GM19035 (cell line): Measurements from ENCODE around the gene NR1D1.

Experiments used
- ATAC-seq: cut with Tn5 transposase; IDR thresholded peaks from one replicate; pipeline ENCODE4 v1.9.1; 2021; ENCODE audit not compliant: unreplicated experiment

NR1D1 gene

DNA sequence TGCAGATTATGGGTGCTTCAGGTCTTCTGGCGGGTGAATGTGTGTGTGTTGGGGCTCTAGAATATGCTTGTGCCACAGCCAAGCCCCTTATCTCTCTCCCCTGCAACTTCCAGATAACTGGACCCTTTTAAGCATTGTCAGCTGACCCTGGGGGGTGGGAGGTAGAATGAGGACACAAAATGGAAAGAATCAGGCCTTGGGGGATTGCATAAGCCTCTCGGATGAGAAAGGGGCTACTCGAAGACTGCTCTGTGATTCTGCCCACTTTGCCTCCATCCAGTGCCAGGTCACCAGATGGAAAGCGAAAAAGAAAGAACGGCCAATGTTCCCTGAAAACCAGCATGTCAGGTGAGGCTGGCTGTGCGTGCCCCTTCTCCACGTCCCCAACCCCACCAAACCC lies 23.8 kb downstream of the NR1D1 start:
- no peak for ATAC-seq

DNA sequence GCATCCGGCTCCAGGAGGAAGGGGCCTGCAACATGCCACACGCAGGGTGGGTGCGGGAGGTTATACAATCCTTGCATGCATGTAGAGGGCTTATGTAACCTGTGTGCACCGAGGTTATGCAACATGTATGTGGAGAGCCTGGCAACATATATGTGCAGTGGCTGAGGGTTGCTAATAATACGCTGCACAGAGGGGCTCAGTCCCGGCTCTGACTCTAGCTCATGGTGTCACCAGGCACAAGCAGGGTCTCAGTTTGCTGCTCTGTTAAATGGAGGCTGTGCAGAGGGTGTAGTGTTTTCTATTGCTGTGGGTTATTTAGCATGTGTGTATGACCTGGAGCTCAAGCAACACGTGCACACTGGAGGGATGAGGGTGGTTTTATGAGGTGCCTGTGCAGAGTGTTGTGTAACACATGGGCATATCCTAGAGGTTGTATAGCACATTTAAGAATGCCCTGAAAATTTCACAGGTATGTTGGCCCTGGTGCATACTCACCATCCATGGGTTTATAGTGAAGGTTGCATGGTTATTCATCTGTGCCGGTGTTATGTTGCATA lies 24.4 kb downstream of the NR1D1 start:
- no peak for ATAC-seq

DNA sequence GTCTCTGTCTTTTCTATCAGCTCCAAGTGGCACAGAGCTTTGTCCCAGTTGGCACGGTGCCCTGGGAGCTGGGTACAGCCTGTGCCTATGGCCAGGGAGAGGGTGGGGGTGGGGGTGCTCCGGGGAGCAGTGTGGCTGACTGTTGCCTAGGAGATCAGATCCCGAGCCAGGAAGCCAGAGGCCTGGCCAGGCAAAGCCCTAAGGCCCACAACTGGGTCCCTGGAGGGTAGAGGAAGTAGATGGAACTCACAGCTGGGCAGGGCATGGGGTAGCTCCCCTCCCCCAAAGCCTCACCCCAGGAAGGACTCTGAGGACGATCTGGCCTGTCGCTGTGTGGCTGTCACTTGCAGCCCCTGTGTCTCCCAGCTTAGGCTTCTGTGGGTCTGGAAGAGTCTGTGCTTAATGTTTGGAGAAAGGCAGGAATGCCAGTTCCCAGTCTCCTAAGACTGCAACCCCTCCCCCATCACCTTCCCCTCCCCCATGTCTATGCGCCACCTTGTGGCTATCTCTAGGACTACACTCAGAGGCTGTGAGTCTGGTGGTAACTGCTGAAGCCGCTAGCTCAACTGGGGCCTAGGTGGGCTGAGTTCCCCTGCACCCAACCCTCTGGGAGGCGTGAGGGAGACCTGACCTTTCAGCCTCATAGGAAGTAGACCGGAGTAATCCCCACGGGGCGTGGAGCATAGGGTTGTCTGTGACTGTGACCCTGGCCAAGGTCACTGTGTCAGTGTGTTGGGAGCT lies 25.0 kb downstream of the NR1D1 start:
- no peak for ATAC-seq

DNA sequence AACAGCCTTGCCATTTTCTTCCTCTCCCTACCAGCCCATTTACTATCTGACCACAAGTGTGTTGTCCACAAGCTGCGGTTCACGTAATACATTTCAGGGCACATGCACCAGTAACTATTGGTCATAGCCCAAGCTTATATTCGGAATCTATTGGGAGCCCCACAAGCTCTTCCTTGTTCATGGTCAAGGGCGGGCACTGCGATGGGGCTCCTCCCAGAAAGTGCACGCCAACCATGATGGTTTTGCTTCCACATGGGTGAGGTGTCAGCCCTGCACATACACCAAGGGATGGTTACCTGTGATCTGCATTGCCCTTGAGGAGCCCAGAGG lies 25.6 kb downstream of the NR1D1 start:
- no peak for ATAC-seq

DNA sequence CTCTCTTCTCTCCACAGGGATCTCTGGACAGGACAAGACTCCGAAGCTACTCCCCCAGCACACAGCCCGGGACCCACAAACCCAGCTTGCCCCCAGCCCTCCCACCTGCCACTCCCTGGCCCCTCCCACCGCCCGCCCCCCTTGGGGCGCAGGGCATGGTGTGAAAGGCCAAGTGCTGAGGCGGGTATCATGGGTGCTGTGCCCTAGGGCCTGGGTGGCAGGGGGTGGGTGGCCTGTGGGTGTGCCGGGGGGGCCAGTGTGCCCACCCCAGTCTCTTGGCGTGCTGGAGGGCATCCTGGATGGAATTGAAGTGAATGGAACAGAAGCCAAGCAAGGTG lies 26.2 kb downstream of the NR1D1 start:
- no peak for ATAC-seq

DNA sequence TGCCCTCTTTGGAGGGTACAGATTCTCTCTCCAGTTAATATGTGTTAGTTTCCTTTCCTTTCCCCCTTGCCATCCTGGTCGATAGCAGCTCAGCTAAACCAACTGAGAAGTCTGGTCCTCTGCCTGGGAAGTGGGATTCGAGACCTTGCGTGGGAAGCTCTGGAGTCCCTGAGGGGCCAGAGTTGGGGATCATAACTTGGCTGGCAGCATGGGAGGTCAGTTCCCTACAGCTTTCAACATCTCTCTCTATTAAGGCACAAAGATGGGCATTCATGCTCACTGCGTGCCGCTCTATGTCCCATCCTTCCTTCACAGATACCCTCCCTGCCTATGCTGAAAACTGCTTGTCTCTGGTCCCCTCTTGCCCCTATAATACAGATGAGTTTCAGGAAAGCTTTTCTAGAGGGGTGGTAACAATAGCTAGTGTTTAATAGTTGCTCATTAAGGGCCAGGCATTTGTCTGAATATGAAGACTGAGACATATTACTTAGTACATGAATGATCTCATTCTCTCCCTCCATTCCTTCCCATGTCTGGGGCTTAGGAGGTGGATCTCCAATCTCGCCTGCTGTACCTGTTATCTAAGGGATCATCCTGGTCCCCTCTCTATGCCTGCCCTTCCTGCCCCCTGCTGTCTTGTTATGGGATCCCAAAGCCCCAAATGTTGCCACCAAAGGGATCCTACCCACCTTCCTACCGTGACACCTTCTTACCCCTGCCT lies 26.8 kb downstream of the NR1D1 start:
- ATAC-seq = no peak

DNA sequence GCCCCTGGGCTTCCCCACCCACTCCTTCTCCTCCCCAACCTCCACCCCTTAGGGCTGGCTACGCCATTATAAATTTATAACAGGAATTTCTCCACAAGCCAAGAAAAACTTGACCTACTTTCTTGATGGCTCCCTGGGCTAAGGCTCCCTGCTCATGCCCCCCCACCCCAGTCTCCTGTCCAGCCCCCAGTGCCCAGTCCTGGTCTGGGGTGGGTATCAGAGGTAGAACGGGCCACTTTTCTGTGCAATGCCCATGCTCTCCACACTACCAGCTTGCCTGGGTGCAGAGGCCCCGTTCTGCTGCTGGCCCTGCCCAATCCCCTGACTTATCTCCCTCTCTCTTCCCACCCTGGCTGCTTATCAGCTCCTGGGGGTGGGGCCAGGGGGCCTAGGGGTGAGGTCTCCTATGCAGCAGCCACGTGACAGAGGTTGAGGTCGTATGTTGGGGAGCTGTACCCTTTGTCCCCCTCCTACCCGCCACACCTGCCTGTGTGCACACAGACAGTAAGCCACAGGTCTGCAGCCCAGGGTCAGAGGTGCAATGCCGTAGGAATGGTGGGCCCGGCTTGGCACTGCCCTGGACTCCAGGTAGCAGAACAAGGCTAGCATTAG lies 27.5 kb downstream of the NR1D1 start:
- no peak for ATAC-seq

DNA sequence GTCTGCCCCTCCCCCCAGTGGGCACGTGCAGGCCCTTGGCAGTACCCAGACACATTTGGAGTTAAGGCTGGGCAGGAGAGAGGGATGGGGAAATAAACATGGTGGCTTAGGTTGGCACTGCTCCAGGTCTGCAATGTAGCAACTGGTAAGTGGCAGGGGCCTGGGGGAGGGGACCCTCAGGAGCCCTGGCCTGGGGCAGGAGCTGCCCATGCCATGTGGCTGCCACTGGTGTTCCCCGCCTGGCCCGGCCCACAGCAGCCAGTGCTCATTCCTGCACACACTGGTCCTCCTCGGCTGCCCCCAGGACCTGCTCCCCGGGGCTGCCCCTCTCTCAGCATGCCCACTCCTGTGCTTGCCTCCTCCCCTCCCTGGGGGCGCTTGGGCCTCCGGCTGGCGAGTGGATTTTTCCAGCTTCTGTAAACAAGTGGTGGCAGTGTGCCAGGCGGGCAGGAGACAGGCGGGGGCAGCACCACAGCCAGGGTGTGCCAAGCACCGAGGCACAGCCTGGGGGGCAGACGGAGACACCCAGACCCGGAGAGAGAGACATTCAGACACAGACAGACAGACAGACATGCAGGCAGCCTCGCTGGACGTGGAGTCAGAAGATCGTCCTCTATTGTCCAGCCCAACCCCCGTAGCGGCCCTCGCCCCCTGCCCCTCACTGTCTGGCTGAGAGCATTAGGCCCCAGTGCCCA lies 28.2 kb downstream of the NR1D1 start:
- ATAC-seq = no peak

DNA sequence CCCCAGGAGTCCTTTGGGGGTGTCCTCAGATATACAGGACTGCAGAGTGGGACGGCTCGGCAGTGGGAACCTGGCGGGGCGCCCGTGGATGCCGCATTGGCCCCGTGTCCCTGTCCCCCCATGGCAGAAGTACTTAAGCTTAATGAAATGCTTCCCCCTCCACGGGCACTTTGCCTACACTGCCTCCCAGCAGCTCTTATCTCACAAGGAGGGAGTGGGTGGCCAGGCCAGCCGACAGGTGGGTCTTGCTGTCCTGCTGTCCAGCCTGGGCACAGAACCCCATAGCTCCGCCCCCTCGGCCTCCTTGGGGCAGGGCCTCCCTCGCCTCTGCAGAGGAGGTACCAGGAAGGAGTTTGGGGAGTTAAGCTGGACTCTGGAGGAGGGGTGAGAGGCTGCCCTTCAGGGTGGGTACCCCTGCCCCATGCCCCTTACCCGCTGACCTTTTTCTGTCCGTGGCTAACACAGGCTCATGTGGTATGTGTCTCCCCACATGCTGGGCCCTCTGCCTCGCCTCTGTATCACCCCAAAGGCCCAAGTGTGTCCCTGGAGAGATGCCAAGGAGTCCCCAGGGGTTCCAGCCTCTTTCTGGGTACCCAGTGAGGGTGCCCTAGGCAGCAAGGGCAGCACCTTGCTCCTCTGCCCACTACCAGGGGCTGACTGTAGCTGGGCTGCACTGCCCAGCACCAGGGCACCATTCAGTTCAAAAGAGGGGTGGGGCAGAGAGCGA lies 28.9 kb downstream of the NR1D1 start:
- no peak for ATAC-seq

DNA sequence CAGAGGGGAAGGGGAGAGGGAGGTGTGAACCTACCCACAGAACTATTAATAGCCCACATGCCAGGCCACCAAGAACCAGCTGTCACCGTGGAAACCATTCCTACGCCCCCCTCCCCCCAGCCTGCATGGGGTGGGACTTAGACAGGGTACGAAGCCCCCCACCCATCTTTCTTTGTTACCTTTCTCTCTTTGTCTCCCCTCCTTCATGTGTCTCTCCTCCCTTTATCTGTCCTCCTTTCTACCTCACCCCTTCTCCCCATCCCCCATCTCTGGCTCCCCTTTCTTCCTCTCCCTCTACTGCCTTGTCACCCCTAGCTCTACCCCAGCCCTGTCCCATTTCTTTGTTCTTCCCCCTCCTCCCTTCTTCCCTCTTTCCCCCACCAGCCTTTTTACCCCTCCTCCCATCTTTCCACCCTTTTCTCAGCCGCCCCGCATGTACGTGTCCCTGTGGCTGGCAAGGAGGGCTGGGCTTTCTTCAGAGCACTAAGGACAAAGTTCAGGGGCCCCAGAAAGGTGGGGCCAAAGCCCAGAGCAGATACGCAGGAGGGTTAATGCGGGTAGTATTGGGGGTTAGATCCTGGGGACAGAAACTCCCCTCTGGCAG lies 29.6 kb downstream of the NR1D1 start:
- no peak for ATAC-seq

DNA sequence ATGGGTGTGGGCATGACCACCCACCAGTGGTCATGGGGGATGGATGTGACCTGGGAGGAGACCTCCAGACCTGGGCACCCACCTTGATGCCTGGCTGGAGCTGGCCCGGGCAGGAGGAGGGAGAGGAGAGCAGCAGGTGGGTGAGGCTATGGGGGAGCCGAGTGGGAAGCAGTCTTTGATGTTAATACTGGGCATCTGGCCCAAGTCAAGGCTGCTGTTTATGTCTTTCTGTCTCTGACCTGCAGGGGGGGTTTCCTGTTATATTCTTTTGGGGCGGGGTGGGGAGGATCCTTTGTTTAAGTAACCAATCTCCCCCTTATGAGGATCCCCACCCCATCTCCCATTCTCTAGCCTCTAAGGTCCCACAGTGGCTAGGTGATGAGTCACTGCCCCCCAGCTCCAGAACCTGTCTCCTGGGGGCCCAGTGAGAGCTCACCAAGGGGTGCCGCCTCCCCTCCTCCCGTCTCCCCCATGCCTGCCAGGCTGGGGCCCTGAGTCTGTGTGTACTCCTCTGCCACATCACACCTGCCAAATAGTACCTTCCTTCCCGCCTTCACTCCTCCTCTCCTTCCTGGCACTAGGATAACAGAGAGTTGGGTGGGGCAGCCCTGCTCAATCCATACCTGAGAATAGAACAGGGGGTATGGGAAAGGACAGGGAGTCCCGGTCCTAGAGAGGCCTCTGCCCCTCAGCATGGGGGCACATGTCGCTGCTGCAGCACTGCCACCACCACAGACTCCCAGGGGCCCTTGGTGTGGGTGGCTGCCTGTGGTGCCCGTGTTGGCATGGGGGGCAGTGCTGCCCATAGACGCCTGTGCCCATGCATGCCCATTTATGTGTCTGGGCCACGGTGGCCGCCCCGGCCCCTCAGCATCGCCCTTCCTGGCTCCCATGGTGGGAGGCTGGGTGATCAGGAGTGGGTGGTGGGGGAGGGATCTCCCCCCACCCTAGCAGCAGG lies 30.4 kb downstream of the NR1D1 start:
- no peak for ATAC-seq

DNA sequence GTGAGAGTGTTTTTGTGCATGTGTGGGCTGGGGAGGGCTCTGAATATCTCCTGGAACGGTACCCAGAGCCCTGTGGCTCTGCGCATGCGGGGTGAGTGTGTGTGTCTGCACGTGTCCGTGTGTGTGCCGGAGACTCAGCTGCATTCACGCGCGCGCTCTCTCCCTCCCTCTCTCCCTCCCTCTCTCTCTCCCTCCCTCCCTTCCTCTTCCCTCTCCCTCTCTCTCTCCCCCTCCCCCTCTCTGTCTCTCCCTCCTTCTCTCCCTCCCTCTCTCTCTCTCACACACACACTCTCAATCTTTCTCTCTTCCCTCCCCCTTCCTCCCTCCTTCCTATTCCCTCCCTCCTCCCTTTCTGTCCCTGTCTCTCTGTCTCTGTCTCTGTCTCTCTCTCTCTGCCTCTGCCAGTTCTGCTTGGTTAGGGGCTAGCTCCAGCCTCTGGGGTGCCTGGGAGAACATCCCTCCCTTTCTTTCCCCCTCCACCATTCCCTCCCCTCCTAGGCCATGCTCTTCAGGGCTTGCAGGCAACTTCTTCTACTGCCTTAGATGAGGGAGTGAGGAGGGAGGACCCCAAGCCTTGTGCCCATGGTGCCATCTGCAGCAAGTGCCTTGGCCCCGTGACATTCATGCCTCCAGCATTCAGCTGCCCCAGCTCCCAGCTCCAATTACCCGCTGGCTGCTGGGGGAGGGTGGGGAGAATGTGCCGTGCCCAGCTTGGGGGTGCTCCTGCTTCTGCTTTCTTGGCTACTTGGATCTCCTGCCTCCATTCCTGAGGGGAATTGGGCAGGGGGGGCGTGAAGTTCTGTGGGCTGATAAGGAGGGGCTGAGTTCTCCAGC lies 31.3 kb downstream of the NR1D1 start:
- ATAC-seq = no peak

DNA sequence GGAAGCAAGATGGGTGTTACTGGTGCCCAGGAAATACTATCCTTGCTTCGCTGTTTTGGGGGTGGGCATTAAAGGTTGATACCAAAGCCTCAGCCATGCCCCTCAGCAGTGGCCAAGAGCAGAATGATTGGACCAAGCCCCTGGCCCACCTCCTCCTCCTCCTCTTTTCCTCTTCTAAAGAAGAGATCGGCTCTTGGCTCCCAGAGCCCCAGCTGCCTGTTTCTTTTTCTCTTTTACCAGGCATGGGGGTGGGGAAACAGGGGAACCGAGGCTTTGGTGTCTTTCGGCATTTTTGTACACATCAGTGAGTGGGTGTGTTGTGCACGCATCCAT lies 31.8 kb downstream of the NR1D1 start:
- no peak for ATAC-seq

DNA sequence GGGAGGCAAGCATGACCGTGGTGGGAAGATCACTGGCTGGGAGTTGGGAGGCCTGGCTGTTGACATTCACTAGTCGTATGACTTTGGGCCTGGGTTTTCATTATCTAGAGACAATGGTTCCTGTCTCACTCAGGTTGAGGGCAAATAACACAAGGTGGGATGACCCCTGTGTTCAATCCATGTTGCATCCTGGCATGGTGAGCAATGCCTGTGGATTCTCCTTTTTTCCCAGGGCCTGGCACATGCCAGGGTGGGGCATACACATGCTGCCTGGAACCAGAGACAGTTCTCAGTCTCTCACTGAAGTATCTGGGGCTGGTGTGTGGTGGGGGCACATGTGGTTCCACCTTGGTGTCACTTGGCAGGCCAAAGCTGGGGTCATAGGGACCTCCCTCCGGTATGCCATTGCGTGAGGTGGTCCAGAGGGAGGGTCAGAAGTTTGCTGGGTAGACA lies 32.2 kb downstream of the NR1D1 start:
- no peak for ATAC-seq

DNA sequence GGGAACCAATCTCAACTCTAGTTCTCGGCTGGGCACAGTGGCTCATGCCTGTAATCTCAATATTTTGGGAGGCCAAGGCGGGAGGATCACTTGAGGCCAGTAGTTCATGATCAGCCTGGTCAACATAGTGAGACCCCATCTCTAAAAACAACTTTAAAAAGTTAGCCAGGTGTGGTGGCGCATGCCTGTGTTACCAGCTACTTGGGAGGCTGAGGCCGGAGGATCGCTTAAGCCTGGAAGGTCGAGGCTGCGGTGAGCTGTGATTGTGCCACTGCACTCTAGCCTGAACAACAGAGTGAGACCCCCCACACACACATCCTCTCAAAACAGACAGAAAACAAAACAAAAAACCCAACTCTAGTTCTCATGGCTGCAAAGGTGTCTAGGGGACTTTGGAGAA lies 32.7 kb downstream of the NR1D1 start:
- no peak for ATAC-seq

DNA sequence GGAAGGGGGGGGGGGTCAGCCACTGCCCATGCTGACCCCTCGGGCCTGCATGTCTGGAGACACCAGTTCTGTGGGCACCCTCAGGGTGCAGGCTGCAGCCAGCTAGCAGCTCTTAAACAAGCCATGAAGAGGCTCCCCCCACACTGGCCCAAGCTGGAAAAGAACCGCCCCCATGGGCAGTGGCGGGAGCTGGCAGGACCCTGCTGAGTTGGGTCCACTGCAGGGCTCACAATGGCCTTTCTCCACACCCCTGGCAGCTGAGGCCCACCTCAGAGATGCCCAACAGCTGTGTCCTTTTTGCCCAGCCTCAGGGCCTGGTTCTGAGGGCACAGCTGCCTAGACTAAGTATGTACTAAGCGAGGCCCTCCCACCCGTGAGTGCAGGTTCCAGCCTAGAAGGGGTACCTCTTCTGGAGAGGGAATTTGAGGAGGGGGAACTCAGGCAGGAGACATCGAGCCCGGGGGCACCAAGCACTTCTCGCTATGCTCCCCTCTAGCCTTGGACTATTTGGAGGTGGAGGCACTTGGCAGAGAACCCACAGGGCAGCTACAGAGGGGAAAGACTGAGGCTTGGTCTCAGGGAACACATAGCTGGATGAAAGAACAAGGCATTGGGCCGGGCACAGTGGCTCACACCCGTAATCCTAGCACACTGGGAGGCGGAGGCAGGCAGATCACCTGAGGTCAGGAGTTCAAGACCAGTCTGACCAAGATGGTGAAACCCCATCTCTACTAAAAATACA lies 34.4 kb downstream of the NR1D1 start:
- no peak for ATAC-seq

DNA sequence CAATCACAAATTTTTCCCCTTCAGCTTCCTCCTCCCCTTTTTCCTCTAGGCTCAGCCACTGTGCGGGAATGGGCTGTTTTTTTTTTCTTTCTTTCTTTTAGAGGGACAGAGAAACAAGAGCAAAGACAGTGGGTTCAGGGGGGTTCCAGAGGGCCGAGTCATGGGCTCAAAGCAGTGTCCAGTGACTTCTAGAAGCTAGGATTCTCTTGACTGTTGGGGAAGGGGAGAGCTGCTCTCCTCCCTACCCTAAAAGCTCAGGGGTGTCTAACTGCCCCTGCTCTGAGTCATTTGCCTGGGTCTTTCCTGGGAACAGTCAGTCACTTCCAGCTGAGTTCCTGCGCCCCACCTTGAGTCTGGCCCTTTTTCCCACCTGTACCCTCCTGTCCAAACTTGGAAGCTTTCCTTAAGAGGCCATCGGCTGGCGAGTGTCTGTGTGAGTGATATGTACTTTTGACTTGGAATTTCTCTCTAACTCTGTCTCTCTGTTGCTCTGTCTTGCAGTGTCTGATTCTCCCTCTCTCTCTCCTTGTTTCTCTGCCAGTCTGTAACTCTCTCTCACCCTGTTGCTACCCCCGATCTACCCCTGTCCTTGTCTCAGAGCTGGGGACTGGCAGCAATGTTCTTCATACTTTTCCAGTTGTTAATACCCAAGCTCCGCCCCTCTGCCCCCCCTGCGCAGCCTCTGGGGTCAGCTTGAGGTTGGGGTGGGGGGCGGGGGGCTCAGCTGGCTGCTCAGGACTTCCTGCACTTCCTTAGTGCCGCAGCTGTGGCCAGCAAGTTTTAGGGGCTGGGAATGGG lies 35.2 kb downstream of the NR1D1 start:
- no peak for ATAC-seq
